CD14-positive monocyte (primary cell): ENCODE data around the gene RABL2A. TPM values are rescaled to one million over a fixed set of nuclear protein-coding genes. Genes with fewer than 3 reads are reported as not detected.
"Not testable (repeated sequence)": the region's sequence is repeated elsewhere in the genome, so short reads cannot be mapped to it uniquely, and the experiment has no call there.

ENCODE experiments used
- DNase-seq, 3 donors: peaks; one replicate each; pipeline ENCODE4 v3.0.0-alpha.2; 2011 to 2022
- H2AFZ ChIP-seq: 2 replicates; pipeline ENCODE4 v1.6.0; 2012; ENCODE audit warnings: mild to moderate bottlenecking, low read depth, low read length, inconsistent platforms; ENCODE audit not compliant: insufficient read depth, poor library complexity, severe bottlenecking
- H3K27ac ChIP-seq, 2 donors: 1 replicate in 1 of 2; 2 replicates in 1 of 2; pipeline ENCODE4 v1.5.1; 2012 to 2013; ENCODE audit warnings: low read length in 2 of 2, control low read depth in 1 of 2, inconsistent platforms in 1 of 2, low read depth in 1 of 2, mild to moderate bottlenecking in 1 of 2
- H3K27me3 ChIP-seq, 2 donors: one replicate each; pipeline versions ENCODE4 v1.6.0 to v1.6.1; 2011 to 2013; ENCODE audit warnings: low read length in 2 of 2; ENCODE audit not compliant: control insufficient read depth in 2 of 2, insufficient read depth in 2 of 2
- H3K36me3 ChIP-seq, 2 donors: replicated peaks in 1 of 2; 1 replicate in 1 of 2; 2 replicates in 1 of 2; pipeline versions ENCODE4 v1.5.1 to v1.6.1; 2012 to 2013; ENCODE audit warnings: low read length in 2 of 2, control low read depth in 1 of 2, inconsistent platforms in 1 of 2, mild to moderate bottlenecking in 1 of 2; ENCODE audit not compliant: insufficient read depth in 2 of 2, control insufficient read depth in 1 of 2
- H3K4me1 ChIP-seq, 2 donors: 1 replicate in 1 of 2; 2 replicates in 1 of 2; pipeline versions ENCODE4 v1.5.1 to v1.6.1; 2012 to 2013; ENCODE audit warnings: low read length in 2 of 2, control low read depth in 1 of 2, inconsistent platforms in 1 of 2, mild to moderate bottlenecking in 1 of 2, moderate library complexity in 1 of 2; ENCODE audit not compliant: insufficient read depth in 2 of 2, control insufficient read depth in 1 of 2
- H3K4me2 ChIP-seq: replicated peaks from 2 replicates; pipeline ENCODE3; 2012; ENCODE audit warnings: low read length, moderate library complexity, mild to moderate bottlenecking; ENCODE audit not compliant: poor library complexity, severe bottlenecking; ENCODE audit errors: extremely low read depth
- H3K4me3 ChIP-seq, 3 experiments: fragments of 200-600 bp in 1 of 3; sonication (generic) in 1 of 3; replicated peaks in 1 of 3; 1 replicate in 2 of 3; 2 replicates in 1 of 3; pipeline ENCODE4 v1.5.1; 2011 to 2013; ENCODE audit warnings: low read length in 3 of 3, mild to moderate bottlenecking in 3 of 3, control low read depth in 2 of 3, low read depth in 2 of 3, inconsistent platforms in 1 of 3, moderate library complexity in 1 of 3
- H3K79me2 ChIP-seq: 2 replicates; pipeline ENCODE4 v1.6.0; 2012; ENCODE audit warnings: mild to moderate bottlenecking, control low read depth, inconsistent platforms, low read length, moderate library complexity; ENCODE audit not compliant: insufficient read depth
- H3K9ac ChIP-seq: 2 replicates; pipeline ENCODE4 v1.6.0; 2017; ENCODE audit warnings: low read length, mild to moderate bottlenecking; ENCODE audit not compliant: insufficient read depth, poor library complexity, severe bottlenecking
- H3K9me3 ChIP-seq, 2 donors: replicated peaks in 1 of 2; 1 replicate in 1 of 2; 2 replicates in 1 of 2; pipeline versions ENCODE4 v1.5.1 to v1.6.1; 2012 to 2013; ENCODE audit warnings: low read length in 2 of 2, control low read depth in 1 of 2; ENCODE audit not compliant: control insufficient read depth in 1 of 2, insufficient read depth in 1 of 2
- H4K20me1 ChIP-seq: 2 replicates; pipeline ENCODE4 v1.6.0; 2012; ENCODE audit warnings: mild to moderate bottlenecking, low read length, control low read depth, moderate library complexity; ENCODE audit not compliant: insufficient read depth
- H3K27ac Mint-ChIP-seq, 7 donors: one replicate each; pipeline ENCODE4 v1.8.0; 2020; ENCODE audit warnings: mild to moderate bottlenecking in 7 of 7, mixed read lengths in 7 of 7, moderate library complexity in 6 of 7, inconsistent platforms in 2 of 7
- H3K27me3 Mint-ChIP-seq, 3 donors: one replicate each; pipeline ENCODE4 v1.8.0; 2021 to 2022; ENCODE audit warnings: low read depth in 3 of 3, mild to moderate bottlenecking in 3 of 3, mixed read lengths in 3 of 3, moderate library complexity in 3 of 3, inconsistent platforms in 1 of 3
- H3K36me3 Mint-ChIP-seq, 2 donors: one replicate each; pipeline ENCODE4 v1.8.0; 2020; ENCODE audit warnings: mixed read lengths in 2 of 2, inconsistent platforms in 1 of 2, mild to moderate bottlenecking in 1 of 2
- H3K4me1 Mint-ChIP-seq: one replicate; pipeline ENCODE4 v1.8.0; 2020; ENCODE audit warnings: mild to moderate bottlenecking, mixed read lengths
- H3K4me3 Mint-ChIP-seq, 2 donors: one replicate each; pipeline ENCODE4 v1.8.0; 2020; ENCODE audit warnings: mild to moderate bottlenecking in 2 of 2, mixed read lengths in 2 of 2, moderate library complexity in 1 of 2
- H3K9me3 Mint-ChIP-seq, 7 donors: one replicate each; pipeline ENCODE4 v1.8.0; 2020 to 2022; ENCODE audit warnings: mixed read lengths in 7 of 7, mild to moderate bottlenecking in 6 of 7, moderate library complexity in 6 of 7, inconsistent platforms in 2 of 7
- WGBS: methylation state at CpG from one replicate; pipeline ENCODE4 v1.1.5; 2013; ENCODE audit warnings: missing lambda C conversion rate; ENCODE audit not compliant: insufficient coverage; 5-methylcytosine and 5-hydroxymethylcytosine counted together
- intact Hi-C, 2 donors: fragments of 100-400 bp; cut with micrococcal nuclease; formaldehyde crosslinking; loops; one replicate each; pipeline versions ENCODE4 v1.15.0 to v1.15.1; 2023
- polyA plus RNA-seq, 3 donors: library from polyadenylated mRNA; depleted of rRNA in 1 of 3; unstranded in 2 of 3; stranded (reverse) in 1 of 3; fragments of 300-500 nt in 2 of 3; fragments of >200 nt in 1 of 3; fragmentation: Illumina TruSeq in 2 of 3; gene quantifications; 1 replicate in 2 of 3; 2 replicates in 1 of 3; pipeline ENCODE4 v1.2.3, GENCODE V29; 2012 to 2021

Gene RABL2A
- polyA plus RNA-seq, 3 donors = 4.3 to 15.6 (median 5.1) TPM

GRCh38 chr2:113598180-113598579 is 28.9 kb upstream of the RABL2A start:
- not testable (repeated sequence) for H3K9me3 Mint-ChIP-seq, DNase-seq, H3K27ac ChIP-seq

GRCh38 chr2:113598738-113599137 is 28.3 kb upstream of the RABL2A start:
- H3K27me3 ChIP-seq, H3K79me2 ChIP-seq, DNase-seq, H3K9ac ChIP-seq, intact Hi-C loops, H3K4me1 Mint-ChIP-seq, H3K9me3 Mint-ChIP-seq, H3K4me3 ChIP-seq, H3K27me3 Mint-ChIP-seq, H3K27ac Mint-ChIP-seq, H3K9me3 ChIP-seq, H3K27ac ChIP-seq, H3K4me3 Mint-ChIP-seq, H4K20me1 ChIP-seq, H3K36me3 ChIP-seq, H2AFZ ChIP-seq, H3K4me2 ChIP-seq, H3K4me1 ChIP-seq: not testable (repeated sequence)
- WGBS = no CpG with 5 or more reads among the region's 9 CpGs
- peaks cover 6 to 15% of the 10 kb centered on the region in 2 donors for H3K36me3 Mint-ChIP-seq

More at GRCh38 chr2:113598180-113598579, 28.9 kb upstream of the RABL2A start:
- H3K27me3 ChIP-seq, H3K4me3 ChIP-seq, H3K9me3 ChIP-seq, H4K20me1 ChIP-seq, H3K27me3 Mint-ChIP-seq, H3K27ac Mint-ChIP-seq, intact Hi-C loops, H3K4me1 Mint-ChIP-seq, H3K4me2 ChIP-seq, H3K9ac ChIP-seq, H2AFZ ChIP-seq, H3K4me1 ChIP-seq, H3K4me3 Mint-ChIP-seq, H3K79me2 ChIP-seq, H3K36me3 ChIP-seq: not testable (repeated sequence)
- WGBS = 88% methylated on average over 5 of the region's 13 CpGs
- H3K36me3 Mint-ChIP-seq = peaks cover 6 to 18% of the 10 kb centered on the region in 2 donors

- H3K9ac ChIP-seq, H3K4me1 Mint-ChIP-seq, H3K4me3 Mint-ChIP-seq, H3K27me3 ChIP-seq, intact Hi-C loops, H3K9me3 Mint-ChIP-seq, H3K4me3 ChIP-seq, H4K20me1 ChIP-seq, H3K27ac Mint-ChIP-seq, H3K27ac ChIP-seq, DNase-seq, H2AFZ ChIP-seq, H3K27me3 Mint-ChIP-seq, H3K4me1 ChIP-seq, H3K36me3 ChIP-seq, H3K9me3 ChIP-seq, H3K79me2 ChIP-seq, H3K4me2 ChIP-seq: not testable (repeated sequence)
- WGBS = no CpG with 5 or more reads among the region's 2 CpGs
- H3K36me3 Mint-ChIP-seq = peaks cover 5 to 13% of the 10 kb centered on the region in 2 donors
Observed at GRCh38 chr2:113599208-113599607, 27.9 kb upstream of the RABL2A start.
